ENCODE data around the gene RASAL3.

- TF ChIP-seq CTCF (IDR thresholded peaks at IDR 0.05), result no peak
- peak; percentile 19 to 44 for TF ChIP-seq POLR2AphosphoS5 (IDR thresholded peaks at IDR 0.05)
- no peak for TF ChIP-seq EP300 (IDR thresholded peaks at IDR 0.05)
Observed at GRCh38 chr19:15449620-15450527, 14.5 kb downstream of the RASAL3 start, which contains the start of gene WIZ.

Measured in esophagus muscularis mucosa (tissue), 4 donors.